Colon (tissue), 2 donors: ENCODE data around the gene ZNF44.
A peak's percentile ranks its signal among the peaks of the same experiment; 100 is the strongest.
"Not testable (repeated sequence)": the region's sequence is repeated elsewhere in the genome, so short reads cannot be mapped to it uniquely, and the experiment has no call there.

Experiments
- FAIRE-seq: peaks from 2 replicates; lab custom pipeline; 2012; peaks lifted over from hg19 to GRCh38; lab: Jason Lieb, UNC
- donor health status: control.
- donor health status: control.

Gene ZNF44

GRCh38 chr19:12294249-12295158 lies at the start of gene ZNF44:
Gene ZNF44, minus strand, starts transcription at chr19:12294883. Its CDS starts 189 bp downstream, at chr19:12294694.
- peak; percentile 53 for FAIRE-seq

GRCh38 chr19:12333162-12334159 lies 38.8 kb upstream of the ZNF44 start, which contains the start of gene ZNF563:
Gene ZNF563, minus strand, starts transcription at chr19:12333633. Its CDS starts 151 bp downstream, at chr19:12333482.
- FAIRE-seq = no peak

- no peak for FAIRE-seq
These were observed 36.7 kb upstream of the ZNF44 start for GRCh38 chr19:12331211-12331941.

- FAIRE-seq = no peak
These were observed 35.7 kb upstream of the ZNF44 start for GRCh38 chr19:12330340-12330739.

GRCh38 chr19:12325690-12326089 lies 31.0 kb upstream of the ZNF44 start:
- FAIRE-seq = no peak

GRCh38 chr19:12318782-12319413 lies 24.2 kb upstream of the ZNF44 start:
- FAIRE-seq = no peak

- FAIRE-seq = no peak
These were observed 19.9 kb upstream of the ZNF44 start for GRCh38 chr19:12314553-12314952.

- FAIRE-seq = not testable (repeated sequence)
These were observed 14.2 kb upstream of the ZNF44 start for GRCh38 chr19:12308891-12309290.

- FAIRE-seq = no peak
These were observed 508 bp upstream of the ZNF44 start for GRCh38 chr19:12295191-12295590.

- FAIRE-seq = no peak
These were observed 870 bp downstream of the ZNF44 start for GRCh38 chr19:12293777-12294248.

- no peak for FAIRE-seq
These were observed 5.0 kb downstream of the ZNF44 start for GRCh38 chr19:12289790-12290065.

GRCh38 chr19:12287958-12288500 lies 6.7 kb downstream of the ZNF44 start:
- no peak for FAIRE-seq

- no peak for FAIRE-seq
These were observed 10.1 kb downstream of the ZNF44 start for GRCh38 chr19:12284631-12285030.

GRCh38 chr19:12284226-12284625 lies 10.5 kb downstream of the ZNF44 start:
- FAIRE-seq = no peak

GRCh38 chr19:12278713-12279112 lies 16.0 kb downstream of the ZNF44 start:
- no peak for FAIRE-seq

- no peak for FAIRE-seq
These were observed 21.4 kb downstream of the ZNF44 start for GRCh38 chr19:12272980-12273901.

GRCh38 chr19:12272386-12272785 lies 22.3 kb downstream of the ZNF44 start:
- FAIRE-seq = no peak

GRCh38 chr19:12270854-12271253 lies 23.8 kb downstream of the ZNF44 start:
- no peak for FAIRE-seq

- FAIRE-seq = no peak
These were observed 28.6 kb downstream of the ZNF44 start for GRCh38 chr19:12265921-12266704.
